VCaP (cell line): ENCODE measurements around the gene DNAJC15.

ENCODE experiments used
- H3K27ac ChIP-seq: fragments of 450-650 bp; 2 replicates; pipeline ENCODE4 v1.5.1; 2017
- TF ChIP-seq, protein P1 (sequence below): fragments of 450-650 bp; conservative IDR thresholded peaks from 2 replicates; pipeline ENCODE4 v1.5.1; 2017; ENCODE audit warnings: mild to moderate bottlenecking, moderate library complexity

The DNAJC15 gene

DNA sequence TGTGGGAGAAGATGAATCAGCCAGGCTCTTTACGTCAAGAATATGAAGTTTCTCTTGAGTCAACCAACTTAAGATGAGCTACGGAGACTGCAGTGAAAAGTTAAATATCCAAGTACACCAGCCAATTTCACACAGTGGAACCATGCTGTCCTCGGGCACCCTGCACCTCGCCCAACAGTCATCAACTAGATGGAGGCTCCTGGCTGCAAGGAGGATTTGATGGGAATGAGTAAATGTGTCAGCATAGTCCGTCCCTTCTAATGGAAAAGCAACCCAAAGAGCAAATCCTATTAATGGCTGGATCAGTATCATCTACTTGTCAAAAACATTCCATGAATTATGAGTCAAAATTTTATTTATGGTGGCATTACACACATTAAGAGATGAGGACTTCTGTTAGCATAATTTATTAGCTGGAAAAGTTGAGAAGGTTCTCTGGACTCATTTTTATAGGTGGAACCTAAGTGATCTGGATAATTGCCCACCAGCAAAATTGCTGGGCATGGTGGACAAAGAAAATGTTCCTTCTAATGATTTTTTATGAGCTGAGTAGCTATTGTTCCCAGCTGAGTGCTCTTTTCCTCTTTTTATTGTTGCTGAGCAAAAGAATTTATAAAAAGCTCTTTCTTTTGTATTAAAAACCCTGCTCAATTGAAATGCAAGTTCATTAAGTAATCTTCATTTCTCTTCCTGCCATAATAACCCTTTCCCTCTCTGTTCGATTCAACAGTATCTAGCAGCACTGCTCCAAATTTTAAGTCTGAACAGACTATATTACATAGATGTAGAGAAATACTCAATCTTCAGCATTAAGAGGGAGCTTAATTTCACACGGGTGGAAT is 88.4 kb downstream of the DNAJC15 start:
- TF ChIP-seq, protein P1, sequence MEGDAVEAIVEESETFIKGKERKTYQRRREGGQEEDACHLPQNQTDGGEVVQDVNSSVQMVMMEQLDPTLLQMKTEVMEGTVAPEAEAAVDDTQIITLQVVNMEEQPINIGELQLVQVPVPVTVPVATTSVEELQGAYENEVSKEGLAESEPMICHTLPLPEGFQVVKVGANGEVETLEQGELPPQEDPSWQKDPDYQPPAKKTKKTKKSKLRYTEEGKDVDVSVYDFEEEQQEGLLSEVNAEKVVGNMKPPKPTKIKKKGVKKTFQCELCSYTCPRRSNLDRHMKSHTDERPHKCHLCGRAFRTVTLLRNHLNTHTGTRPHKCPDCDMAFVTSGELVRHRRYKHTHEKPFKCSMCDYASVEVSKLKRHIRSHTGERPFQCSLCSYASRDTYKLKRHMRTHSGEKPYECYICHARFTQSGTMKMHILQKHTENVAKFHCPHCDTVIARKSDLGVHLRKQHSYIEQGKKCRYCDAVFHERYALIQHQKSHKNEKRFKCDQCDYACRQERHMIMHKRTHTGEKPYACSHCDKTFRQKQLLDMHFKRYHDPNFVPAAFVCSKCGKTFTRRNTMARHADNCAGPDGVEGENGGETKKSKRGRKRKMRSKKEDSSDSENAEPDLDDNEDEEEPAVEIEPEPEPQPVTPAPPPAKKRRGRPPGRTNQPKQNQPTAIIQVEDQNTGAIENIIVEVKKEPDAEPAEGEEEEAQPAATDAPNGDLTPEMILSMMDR = no peak

DNA sequence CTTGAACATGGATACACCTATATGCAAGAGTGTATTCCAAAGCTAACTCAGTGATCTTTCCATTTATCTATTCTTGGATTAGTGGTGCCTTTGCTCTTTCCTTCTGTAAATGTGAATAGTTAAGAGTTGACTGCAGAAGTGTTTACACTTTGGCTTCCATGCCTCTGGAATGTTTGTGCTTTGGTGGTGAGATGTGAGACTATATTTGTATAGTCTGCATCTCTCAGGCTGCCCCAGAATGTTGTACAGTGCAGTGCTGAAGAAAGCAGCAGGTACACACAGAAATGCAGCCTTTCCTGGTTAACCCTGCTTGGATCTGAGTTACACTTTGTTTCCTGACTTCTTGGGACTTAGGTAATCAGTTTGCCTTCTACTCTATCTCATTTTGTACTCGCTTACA is 90.2 kb downstream of the DNAJC15 start:
- TF ChIP-seq, protein P1 = no peak

More for the DNA sequence above, 88.4 kb downstream of the DNAJC15 start:
- no peak overlapping the region for H3K27ac ChIP-seq

DNA sequence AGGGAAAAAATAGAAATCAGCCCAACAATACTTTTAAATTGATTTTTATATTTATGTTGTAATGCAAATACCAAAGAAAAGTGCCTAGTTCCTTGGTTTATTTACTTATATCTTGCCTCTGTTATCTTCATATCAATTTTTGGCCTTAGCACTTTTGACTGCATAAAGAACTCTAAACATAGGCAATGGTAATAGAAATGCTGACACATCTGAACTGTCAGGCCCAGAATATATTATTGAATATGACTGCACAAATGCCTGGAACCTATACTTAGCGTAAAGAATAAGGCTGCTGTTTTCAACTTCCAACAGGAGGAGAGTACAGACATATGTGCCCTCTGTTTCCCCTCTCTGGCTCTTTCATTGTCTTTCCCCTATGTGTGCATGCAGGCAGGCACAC is 91.1 kb downstream of the DNAJC15 start:
- TF ChIP-seq, protein P1 = no peak
- no peak overlapping the region for H3K27ac ChIP-seq

More for the DNA sequence above, 90.2 kb downstream of the DNAJC15 start:
- no peak overlapping the region for H3K27ac ChIP-seq

DNA sequence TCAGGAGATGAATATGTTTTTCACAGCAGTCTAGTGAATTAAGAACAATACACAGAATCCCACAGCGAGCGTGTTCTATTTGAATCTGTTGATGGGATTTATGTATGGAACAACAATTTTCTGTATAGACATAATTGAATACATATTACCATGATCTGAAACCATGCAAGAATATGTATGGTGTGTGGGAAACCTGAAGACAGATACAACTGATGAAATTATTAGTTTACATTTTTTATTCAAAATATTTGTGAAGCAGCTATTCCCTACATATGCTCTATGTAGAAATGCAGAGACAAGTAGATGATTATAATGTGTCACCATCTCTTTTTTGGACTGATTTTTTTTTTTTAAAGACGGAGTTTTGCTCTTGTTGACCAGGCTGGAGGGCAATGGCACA is 91.8 kb downstream of the DNAJC15 start:
- TF ChIP-seq, protein P1 = no peak
- no peak overlapping the region for H3K27ac ChIP-seq

DNA sequence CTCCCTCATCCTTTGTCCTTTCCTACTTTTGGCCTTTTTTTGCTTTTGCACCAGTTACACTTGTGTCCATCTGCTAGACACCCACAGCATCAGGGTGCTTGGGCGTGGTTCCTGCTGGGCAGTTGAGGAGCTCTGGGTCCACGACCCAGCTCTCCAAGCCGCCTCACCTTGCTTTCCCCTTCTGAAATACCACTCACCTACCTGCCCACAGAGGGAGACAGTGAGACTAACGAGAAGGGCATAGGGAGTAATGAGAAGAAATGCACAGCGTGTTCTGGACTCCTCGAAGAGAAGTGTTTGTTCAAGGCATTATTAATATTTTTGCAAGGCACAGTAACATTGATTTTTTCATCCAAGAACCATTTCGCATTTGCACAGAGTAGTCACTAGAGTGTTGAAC is 92.9 kb downstream of the DNAJC15 start:
- TF ChIP-seq, protein P1 = no peak
- H3K27ac ChIP-seq = no peak overlapping the region

DNA sequence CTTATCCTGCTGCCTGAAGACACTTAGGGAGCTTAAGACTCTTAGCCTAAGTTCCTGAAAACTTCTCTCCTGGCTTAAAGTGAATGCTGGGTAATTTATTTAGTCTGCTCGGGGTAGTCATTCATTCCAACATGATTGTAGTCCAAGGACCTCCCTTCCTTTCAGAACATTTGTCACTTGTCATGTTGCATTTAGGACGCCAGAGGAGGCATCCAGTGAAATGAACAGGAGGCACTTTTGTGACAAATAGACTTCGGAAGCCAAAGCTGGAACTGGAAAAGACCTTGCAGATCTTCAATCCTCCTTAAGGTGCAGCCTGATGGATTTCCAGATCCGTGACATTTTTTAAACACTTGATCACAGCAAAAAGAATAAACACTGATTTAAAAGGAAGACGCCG is 95.1 kb downstream of the DNAJC15 start:
- no peak overlapping the region for H3K27ac ChIP-seq
- TF ChIP-seq, protein P1 = no peak

DNA sequence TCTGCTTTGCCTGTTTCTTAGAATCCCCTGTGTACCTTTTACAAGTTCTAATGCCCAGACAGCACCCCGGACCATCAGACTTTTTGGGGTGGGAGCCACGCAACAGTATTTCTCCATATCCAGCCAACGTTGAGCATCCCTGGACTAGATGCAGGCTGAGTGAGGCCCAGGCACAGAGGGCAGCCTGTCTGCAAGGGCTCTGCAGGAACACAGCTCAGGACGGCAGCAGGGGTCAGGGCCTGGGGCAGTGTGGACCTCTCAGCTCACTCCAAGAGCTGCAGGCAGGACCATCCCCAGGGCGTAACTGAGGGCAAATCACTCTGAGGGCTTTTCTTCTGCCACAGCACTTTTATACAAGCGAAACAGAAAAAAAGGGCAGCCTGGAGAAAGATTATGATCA is 95.8 kb downstream of the DNAJC15 start:
- H3K27ac ChIP-seq = no peak overlapping the region
- TF ChIP-seq, protein P1 = no peak
